ENCODE measurements around the gene CLSTN2.

The CLSTN2 gene

DNA sequence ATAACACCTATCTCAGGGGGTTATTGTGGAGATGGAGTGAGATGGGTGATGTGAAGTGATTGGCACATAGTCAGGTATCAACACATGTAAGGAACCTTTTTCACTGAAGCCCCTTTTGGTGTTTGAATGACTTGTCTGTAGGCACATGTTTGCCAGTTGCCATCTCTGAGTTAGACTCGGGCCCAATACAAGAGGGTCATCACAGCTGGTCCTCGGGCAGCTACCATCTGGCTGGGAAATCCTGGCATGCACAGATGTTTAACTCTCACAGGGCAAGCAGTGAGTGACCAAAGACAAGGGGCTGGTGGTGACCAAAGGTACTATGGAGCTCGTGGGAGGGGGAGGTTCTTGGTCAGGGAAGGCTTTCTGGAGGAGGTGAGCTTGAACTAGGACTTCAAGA lies 118.8 kb downstream of the CLSTN2 start:
- DNase-seq, result no peak

DNA sequence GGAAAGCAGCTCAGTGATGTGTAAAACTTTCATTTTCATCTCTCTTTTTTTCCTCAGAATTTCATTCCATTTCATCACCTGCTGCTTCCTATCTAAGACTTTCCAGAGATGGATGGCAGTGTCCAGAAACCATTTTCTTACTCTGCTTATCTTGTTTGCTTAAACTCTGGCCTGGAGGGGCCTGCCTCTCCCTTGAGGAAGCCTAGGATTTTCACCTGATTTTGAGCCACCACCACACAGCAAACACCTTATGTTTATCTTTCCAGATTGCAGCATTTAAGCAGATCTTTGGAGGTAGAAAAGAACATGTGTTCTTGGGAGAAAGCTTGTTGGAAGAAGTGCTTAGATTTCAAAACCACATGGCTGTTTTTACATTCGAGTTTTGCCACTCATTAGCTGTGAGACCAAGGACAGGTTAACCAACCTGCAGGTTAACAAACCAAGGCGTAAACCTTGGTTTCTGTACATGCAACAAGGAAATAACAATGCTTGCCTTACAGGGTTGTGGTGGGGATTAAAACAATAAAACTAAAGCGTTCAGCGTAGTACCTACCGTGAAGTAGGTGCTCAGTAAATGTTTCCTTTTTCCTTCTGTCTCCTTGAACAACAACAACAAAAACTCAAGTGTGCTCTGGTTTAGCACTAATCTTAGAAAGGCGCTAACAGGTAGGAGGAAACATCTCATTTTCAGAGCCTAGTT lies 120.3 kb downstream of the CLSTN2 start:
- DNase-seq, result no peak

DNA sequence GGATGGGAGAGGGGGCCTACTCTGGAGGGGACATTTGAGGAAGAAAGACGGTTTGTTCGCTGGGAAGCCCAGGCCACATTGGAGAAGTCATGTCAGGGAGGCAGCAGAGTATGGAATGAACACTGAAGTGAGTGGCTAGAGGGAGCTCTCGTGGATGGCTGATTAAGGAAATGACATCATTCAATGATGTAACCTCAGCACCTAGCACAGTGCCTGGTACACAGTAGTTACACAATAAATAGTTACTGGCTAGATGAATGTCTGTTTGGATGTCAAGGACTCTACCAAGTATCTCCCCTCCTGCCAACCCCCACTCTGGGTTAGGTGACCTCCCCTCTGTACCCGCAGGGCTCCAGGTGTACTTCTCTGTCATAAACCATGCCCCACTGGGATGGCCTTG lies 121.1 kb downstream of the CLSTN2 start:
- DNase-seq, result no peak

GRCh38 chr3:140061211-140061610 lies 126.2 kb downstream of the CLSTN2 start:
- no peak for DNase-seq

GRCh38 chr3:140062461-140062860 lies 127.5 kb downstream of the CLSTN2 start:
- DNase-seq, result no peak

GRCh38 chr3:140067487-140067886 lies 132.5 kb downstream of the CLSTN2 start:
- DNase-seq, result no peak

- DNase-seq, result no peak
Measured at GRCh38 chr3:140068494-140069017, 133.6 kb downstream of the CLSTN2 start.

DNA sequence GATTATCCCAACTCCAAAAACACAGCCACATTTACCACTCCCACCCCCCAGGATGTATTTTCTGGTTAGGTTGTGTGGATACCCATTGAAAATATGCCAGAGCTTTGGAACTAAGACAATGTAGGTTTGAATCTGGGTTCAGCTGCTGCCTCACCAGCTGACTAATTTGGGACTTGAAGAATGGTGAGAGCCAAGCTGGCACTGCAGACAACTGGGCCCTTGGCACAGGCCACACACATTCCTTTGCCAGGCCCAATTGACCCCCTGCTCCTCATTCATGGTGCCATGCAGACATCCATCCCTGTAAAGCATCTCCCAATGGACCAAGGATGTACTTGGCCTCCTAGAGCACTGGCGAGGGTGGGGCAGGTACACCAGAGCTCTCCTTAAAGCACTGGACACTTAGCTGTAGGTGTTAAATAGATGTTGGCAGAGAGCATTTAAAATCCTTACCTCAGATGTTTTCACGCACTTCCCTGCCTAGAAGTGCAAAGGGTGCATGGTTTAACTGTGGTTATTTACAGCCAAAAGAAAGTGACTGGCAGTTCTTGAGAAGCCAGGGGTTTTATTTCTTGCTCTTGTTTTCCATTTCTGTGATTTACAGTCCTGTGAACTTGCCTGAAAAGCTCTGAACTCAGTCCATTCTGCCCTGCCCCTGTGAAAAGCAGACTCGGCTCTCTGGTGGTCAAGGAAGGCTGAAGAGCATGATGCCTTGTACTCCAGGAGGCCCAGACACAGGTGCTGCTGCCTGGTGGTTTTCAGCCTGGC lies 138.5 kb downstream of the CLSTN2 start:
- no peak for DNase-seq

GRCh38 chr3:140076552-140076951 lies 141.6 kb downstream of the CLSTN2 start:
- no peak for DNase-seq

- no peak for DNase-seq
Measured at GRCh38 chr3:140077406-140077805, 142.4 kb downstream of the CLSTN2 start.

GRCh38 chr3:140078343-140078742 lies 143.4 kb downstream of the CLSTN2 start:
- DNase-seq, result no peak

DNA sequence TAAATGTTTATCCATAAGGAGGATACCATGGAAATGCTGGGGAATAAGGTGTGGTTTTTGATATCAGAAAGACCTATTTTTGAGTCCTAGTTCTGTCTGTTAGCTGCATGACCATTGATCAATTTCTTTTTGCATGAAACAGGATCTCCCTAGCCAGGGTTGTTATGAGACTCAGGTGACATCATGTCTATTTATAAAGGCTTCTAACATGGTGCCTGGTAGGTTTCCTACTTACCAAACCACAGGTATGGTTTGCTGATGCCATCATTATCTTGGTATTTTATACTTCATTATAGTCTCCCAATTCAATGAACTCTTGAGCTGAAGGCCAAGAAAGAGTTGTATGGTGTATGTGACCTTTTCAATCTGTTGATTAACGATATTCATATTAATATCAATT lies 144.0 kb downstream of the CLSTN2 start:
- DNase-seq, result no peak

GRCh38 chr3:140081887-140082286 lies 146.9 kb downstream of the CLSTN2 start:
- no peak for DNase-seq

GRCh38 chr3:140085001-140085400 lies 150.0 kb downstream of the CLSTN2 start:
- no peak for DNase-seq

- DNase-seq, result no peak
Measured at GRCh38 chr3:140086642-140087041, 151.7 kb downstream of the CLSTN2 start.

DNA sequence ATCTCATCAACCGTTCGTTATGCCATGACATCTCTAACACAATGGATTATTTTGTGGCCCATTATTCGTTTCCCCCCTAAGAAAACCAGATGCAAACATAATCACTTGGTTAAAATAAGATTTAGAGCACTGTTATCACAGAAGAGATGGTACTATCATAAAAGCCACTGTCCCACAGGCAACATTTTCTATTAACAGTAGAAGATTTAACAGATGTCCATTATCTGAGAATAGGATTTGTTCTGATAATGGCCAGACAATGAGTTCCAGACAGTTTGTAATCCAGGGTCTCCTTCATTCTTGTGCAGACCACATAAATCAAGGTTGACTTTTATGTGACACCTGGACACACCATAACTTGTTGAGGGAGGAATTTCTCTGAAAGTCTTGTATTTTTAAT lies 153.1 kb downstream of the CLSTN2 start:
- no peak for DNase-seq

GRCh38 chr3:140088513-140088912 lies 153.5 kb downstream of the CLSTN2 start:
- no peak for DNase-seq

GRCh38 chr3:140089403-140090072 lies 154.6 kb downstream of the CLSTN2 start:
- no peak for DNase-seq

DNA sequence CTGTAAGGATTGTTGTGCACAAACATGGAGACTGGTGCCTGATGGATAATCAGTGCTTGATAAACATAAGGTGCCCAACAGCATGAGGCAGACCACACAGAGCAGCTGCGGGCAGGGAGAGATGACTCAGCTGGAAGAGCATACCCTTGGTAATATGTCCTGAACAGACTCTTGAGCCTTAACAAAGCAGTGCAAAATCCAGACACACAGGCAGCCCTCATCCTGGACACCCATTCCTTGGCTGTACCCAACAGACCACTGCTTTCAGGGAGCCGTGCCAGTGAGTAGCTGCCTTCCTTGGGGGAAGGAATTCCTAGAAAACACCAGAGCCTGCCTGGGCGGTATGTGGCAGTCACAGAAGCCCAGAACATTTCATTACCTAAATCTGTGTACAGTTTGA lies 156.2 kb downstream of the CLSTN2 start:
- DNase-seq, result peak; percentile 10 to 16

DNA sequence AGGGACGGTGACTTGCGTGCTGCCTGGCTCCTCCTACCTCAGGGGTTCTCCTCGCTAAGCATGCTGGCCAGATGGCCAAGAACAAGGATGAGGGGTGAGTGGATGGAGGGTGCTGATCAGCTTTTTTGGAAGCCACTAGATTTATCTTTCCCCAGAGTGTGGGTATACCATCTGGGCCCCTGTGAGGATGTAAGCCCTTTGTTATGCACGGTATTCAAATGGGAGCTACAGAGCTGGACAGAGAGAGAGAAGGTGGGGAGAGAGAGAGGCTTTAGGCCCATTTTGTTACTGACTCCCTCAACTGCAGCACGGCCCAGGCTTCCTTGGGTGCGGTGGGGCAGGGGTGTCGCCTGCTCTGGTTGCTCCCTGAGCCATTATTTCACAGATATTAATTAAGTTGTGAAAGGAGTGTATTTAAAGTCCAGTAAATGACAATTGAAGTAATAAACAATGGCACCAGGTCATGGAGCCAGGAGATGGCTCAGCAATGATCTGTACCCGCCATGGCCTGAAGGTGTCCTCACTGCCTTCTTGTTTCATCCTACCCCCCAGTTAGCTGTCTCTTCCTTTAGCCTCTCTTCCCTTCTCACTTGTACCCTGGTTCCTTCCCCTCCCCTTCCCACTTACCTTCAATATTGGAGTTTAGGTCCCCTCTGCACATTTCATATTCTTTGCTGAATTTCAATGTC lies 158.0 kb downstream of the CLSTN2 start:
- DNase-seq, result peak in 1 of 2 experiments; percentile 36

DNA sequence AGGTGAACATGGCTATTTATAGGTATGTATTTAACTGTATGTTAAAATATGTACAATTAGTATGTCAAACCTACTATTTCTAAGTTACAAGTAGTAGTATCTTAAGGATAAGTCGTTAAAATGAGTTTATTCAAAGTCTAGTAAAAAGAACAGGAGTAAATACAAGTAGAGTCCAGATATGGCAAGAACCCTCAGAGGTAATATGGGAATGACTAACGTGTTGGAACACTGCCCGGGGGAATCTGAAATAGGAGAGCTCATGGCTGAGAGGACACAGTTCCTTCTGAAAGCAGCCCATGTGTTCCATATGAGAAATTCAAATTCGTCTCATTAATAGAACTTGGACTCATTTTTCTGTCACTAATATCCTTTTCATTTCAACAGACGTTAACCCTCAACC lies 158.8 kb downstream of the CLSTN2 start:
- DNase-seq, result peak; percentile 58 to 67

- no peak for DNase-seq
Measured at GRCh38 chr3:140094487-140094886, 159.5 kb downstream of the CLSTN2 start.

GRCh38 chr3:140096037-140096436 lies 161.1 kb downstream of the CLSTN2 start:
- DNase-seq, result no peak

All from SHP77 (cell line).